ENCODE data around the gene FSIP1. TPM values are rescaled to one million over a fixed set of nuclear protein-coding genes. Genes with fewer than 3 reads are reported as not detected.

Gene FSIP1
- polyA plus RNA-seq, 3 donors: 0.10 to 0.48 (median 0.21) TPM

GRCh38 chr15:39770748-39771689, 11.6 kb downstream of the FSIP1 start:
- Mint-ChIP-seq H3K27ac (peak overlapping the region in 1 of 7 donors; percentile 73), H3K4me1 (peaks cover 16% of the 10 kb centered on the region), H3K36me3 (no peaks in the 10 kb centered on the region), H3K9me3 (peaks cover 0 to 5% (median 2%) of the 10 kb centered on the region in 7 donors), H3K4me3 (no peak overlapping the region), H3K27me3 (ENCODE audit: low read depth in 3 of 3) (peaks cover 0 to 3% (median 0%) of the 10 kb centered on the region in 3 donors)
- peaks cover 6 to 14% of the 10 kb centered on the region in 2 donors for H3K4me1 ChIP-seq (ENCODE audit: control insufficient read depth in 1 of 2, insufficient read depth in 2 of 2, low read length in 2 of 2)
- H3K4me3 ChIP-seq (replicated peaks in 1 of 3; ENCODE audit: low read depth in 2 of 3, low read length in 3 of 3): no peak overlapping the region
- TF ChIP-seq CTCF (IDR thresholded peaks at IDR 0.05): no peak
- H3K27me3 ChIP-seq (ENCODE audit: control insufficient read depth in 2 of 2, insufficient read depth in 2 of 2, low read length in 2 of 2): no peaks in the 10 kb centered on the region
- intact Hi-C loops (cut with micrococcal nuclease): no loop called here
- no peak for DNase-seq
- 97% methylated on average over 3 of the region's 8 CpGs for WGBS (ENCODE audit: insufficient coverage)
- H3K27ac ChIP-seq (ENCODE audit: low read depth in 1 of 2, low read length in 2 of 2): peak overlapping the region in 1 of 2 donors; percentile 9
- no peaks in the 10 kb centered on the region for H4K20me1 ChIP-seq (ENCODE audit: insufficient read depth, low read length)
- peak overlapping the region; percentile 46 for H2AFZ ChIP-seq (ENCODE audit: insufficient read depth, low read depth, low read length, poor library complexity, severe bottlenecking)
- H3K79me2 ChIP-seq (ENCODE audit: insufficient read depth, low read length): no peaks in the 10 kb centered on the region
- no peak overlapping the region for H3K9ac ChIP-seq (ENCODE audit: insufficient read depth, low read length, poor library complexity, severe bottlenecking)
- H3K36me3 ChIP-seq (replicated peaks in 1 of 2; ENCODE audit: control insufficient read depth in 1 of 2, insufficient read depth in 2 of 2, low read length in 2 of 2): no peaks in the 10 kb centered on the region
- H3K9me3 ChIP-seq (replicated peaks in 1 of 2; ENCODE audit: control insufficient read depth in 1 of 2, insufficient read depth in 1 of 2, low read length in 2 of 2): peaks cover 0 to 3% of the 10 kb centered on the region in 2 donors
- H3K4me2 ChIP-seq (replicated peaks; ENCODE audit: extremely low read depth, low read length, poor library complexity, severe bottlenecking): peak overlapping the region; percentile 17

GRCh38 chr15:39767921-39768320, 14.7 kb downstream of the FSIP1 start:
- Mint-ChIP-seq H3K27me3 (ENCODE audit: low read depth in 3 of 3) (peaks cover 0 to 1% (median 0%) of the 10 kb centered on the region in 3 donors), H3K4me3 (no peak overlapping the region), H3K27ac (peak overlapping the region in 1 of 7 donors; percentile 3), H3K4me1 (peaks cover 4% of the 10 kb centered on the region), H3K36me3 (no peaks in the 10 kb centered on the region), H3K9me3 (peaks cover 0 to 3% (median 0%) of the 10 kb centered on the region in 7 donors)
- no peaks in the 10 kb centered on the region for H3K36me3 ChIP-seq (replicated peaks in 1 of 2; ENCODE audit: control insufficient read depth in 1 of 2, insufficient read depth in 2 of 2, low read length in 2 of 2)
- no peak overlapping the region for H3K27ac ChIP-seq (ENCODE audit: low read depth in 1 of 2, low read length in 2 of 2)
- DNase-seq: no peak
- 95% methylated on average over 3 of the region's 5 CpGs for WGBS (ENCODE audit: insufficient coverage)
- no peaks in the 10 kb centered on the region for H3K4me1 ChIP-seq (ENCODE audit: control insufficient read depth in 1 of 2, insufficient read depth in 2 of 2, low read length in 2 of 2)
- H3K27me3 ChIP-seq (ENCODE audit: control insufficient read depth in 2 of 2, insufficient read depth in 2 of 2, low read length in 2 of 2): no peaks in the 10 kb centered on the region
- no peaks in the 10 kb centered on the region for H3K9me3 ChIP-seq (replicated peaks in 1 of 2; ENCODE audit: control insufficient read depth in 1 of 2, insufficient read depth in 1 of 2, low read length in 2 of 2)
- intact Hi-C loops (cut with micrococcal nuclease): no loop called here
- TF ChIP-seq CTCF (IDR thresholded peaks at IDR 0.05): no peak
- no peak overlapping the region for H2AFZ ChIP-seq (ENCODE audit: insufficient read depth, low read depth, low read length, poor library complexity, severe bottlenecking)
- no peaks in the 10 kb centered on the region for H3K79me2 ChIP-seq (ENCODE audit: insufficient read depth, low read length)
- no peaks in the 10 kb centered on the region for H4K20me1 ChIP-seq (ENCODE audit: insufficient read depth, low read length)
- H3K4me3 ChIP-seq (replicated peaks in 1 of 3; ENCODE audit: low read depth in 2 of 3, low read length in 3 of 3): no peak overlapping the region
- H3K4me2 ChIP-seq (replicated peaks; ENCODE audit: extremely low read depth, low read length, poor library complexity, severe bottlenecking): no peak overlapping the region
- no peak overlapping the region for H3K9ac ChIP-seq (ENCODE audit: insufficient read depth, low read length, poor library complexity, severe bottlenecking)

Data from CD14-positive monocyte (primary cell).